NCI-H1436 treated with DMSO at 0.1 percent for 48 hours (cell line): Measurements from ENCODE around the gene TSKU.
"Not testable (repeated sequence)": the region's sequence is repeated elsewhere in the genome, so short reads cannot be mapped to it uniquely, and the experiment has no call there.

Experiments
- DNase-seq: peaks from one replicate; lab custom pipeline; 2025; lab: John Stamatoyannopoulos, UW

Gene TSKU

DNA sequence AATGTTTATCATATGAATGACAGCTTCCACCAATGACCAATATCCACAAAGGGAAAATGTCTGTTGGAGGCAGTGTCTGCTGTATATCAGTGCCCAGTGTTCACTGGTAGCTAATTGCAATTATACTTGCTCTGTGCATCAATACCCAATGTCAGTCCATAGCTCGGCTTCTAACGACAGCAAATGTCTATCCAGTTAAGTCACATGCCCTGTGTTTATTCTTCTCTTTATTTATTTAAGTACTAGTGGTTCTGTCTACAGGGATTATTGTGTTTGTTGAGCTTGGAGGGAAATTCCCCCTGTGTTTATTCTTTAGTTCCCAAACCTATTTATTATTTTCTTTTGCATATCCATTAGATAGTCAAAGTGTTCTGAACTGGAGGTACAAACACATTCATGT lies 18.6 kb downstream of the TSKU start:
- DNase-seq, result no peak

DNA sequence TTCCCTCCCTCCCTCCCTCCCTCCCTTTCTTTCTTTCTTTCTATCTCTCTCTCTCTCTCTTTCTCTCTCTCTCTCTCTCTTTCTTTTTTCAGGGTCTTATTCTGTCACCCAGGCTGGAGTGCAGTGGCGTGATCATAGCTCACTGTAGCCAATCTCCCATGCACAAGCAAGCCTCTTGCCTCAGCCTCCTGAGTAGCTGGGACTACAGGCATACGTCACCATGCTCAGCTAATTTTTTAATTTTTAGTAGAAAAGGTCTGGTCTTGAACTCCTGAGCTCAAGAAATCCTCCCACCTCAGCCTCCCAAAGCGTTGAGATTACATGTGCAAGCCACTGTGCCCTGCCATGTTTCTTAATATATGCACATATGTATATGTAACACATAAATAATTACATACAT lies 19.0 kb downstream of the TSKU start:
- no peak for DNase-seq

DNA sequence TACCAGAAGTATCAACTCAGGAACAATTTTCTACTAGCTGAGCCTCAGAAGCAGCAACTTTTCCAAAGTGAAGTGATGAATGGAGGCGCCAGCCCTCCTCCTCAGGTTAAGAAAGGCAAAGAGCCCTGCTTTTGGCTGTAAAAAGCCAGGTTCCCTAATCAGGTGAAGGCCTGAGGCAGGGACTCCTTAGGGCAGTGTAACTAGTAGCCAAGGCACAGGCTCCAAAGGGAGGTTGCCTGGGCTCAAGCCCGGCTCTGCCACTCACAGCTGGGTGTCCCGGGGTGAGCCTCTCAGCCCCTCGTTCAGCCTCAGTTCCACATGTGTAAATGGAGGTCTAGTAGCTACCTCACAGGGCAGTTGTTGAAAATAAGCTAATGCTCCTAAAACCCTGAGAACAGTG lies 19.5 kb downstream of the TSKU start:
- DNase-seq, result no peak

DNA sequence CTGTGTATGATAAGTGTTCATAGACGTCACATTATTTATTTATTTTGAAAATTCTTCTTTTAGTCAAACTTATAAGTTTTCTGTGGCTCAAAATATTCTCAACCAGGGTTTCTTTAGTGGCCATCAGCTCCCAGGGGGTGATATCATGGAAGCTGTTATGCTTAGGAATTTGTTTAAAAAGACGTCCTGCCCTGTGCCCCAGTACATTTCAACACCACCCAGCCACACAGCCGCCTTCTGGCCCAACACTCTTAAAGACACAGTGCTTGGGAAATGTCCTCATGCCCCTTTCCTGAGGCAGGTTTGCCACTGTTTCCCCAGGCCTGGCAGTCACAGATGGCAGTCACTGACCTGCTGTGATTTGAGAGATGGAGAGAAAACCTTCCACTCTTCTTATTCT lies 19.9 kb downstream of the TSKU start:
- DNase-seq, result no peak

DNA sequence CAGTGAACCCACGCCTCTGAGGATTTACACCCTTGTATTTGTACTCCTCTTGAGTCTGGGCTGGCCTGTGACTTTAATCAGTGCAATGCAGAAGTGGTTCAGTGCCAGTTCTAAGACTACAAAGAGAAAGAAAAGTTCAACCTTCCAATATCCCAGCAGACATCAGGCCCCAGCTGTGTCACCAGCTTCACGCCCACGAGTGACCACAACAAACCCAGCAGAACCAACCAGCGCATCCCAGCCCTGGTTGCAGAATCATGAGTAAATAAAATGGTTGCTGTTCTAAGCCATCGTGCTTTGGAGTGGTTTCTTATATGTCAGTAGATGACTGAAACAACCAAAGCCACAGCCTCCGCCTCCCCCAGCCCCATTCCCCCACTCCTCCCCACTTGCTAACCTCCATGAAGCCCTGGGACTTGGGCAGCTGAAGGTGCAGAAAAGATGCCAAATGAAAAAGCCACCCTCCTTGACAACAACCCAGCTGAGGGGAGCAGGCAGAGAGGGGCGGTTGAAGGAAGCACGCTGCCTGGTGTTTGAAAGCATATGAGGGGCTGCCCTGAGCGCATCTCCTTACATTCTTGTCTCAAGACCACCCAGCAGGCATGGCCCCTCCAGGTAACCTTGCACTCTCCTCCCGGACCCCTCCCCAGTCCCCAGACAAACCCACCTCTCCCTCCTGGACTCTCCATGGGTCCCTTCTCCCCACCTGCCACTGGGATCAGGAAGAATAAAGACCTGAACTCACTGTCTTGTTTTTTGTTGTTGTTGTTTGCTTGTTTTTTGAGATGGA lies 20.9 kb downstream of the TSKU start:
- no peak for DNase-seq

DNA sequence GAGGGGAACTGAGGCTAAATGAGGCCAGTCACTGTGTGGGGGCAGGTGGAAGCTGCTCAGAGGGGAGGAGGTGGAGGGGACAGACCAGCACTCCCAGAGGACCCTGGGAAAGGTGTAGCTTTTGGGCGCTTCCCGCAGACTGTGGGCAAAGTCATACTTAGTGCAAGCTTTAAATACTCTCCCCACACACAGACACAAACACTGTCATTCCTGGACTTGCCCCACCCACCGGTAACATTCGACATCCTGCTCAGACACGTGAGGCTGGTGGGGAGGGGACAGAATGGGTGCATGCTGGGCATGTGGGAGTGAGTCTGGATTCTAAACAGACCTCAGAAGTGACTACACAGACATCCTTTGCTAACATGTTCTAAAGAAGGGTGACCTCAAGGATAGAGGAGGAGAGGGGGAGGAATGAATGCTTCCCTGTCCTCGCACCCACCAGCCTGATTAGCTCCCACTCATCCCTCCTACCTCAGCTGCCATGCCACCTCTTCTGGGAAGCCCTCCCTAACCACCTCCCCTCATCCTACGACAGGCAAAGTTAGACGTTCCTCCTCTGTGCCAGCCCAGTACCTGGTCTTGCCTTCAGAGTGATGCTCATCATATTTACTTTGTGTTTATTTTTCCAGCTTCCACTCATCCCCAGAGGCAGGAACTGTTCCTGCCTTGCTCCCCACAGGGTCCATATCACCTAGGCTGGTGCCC lies 22.2 kb downstream of the TSKU start:
- DNase-seq, result no peak

DNA sequence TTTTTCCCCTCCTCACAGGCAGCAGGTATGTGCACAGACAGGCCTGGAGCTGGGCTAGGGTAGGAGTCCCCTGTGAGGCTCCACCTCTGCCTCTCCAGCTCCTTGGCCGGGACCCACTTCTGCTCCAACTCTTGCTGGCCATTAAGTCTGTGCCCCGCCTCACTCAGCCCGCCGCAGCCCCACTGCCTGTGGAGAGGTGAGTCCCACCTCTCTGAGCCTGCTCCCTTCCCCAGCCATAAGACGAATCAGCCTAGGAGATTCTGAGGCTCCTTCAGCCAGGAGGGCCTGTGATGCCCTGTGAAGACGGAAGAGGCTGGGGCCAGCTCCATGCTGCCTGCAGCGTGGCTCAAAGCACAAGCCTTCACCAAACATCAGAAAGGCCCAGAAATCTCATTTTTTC lies 23.0 kb downstream of the TSKU start:
- no peak for DNase-seq

DNA sequence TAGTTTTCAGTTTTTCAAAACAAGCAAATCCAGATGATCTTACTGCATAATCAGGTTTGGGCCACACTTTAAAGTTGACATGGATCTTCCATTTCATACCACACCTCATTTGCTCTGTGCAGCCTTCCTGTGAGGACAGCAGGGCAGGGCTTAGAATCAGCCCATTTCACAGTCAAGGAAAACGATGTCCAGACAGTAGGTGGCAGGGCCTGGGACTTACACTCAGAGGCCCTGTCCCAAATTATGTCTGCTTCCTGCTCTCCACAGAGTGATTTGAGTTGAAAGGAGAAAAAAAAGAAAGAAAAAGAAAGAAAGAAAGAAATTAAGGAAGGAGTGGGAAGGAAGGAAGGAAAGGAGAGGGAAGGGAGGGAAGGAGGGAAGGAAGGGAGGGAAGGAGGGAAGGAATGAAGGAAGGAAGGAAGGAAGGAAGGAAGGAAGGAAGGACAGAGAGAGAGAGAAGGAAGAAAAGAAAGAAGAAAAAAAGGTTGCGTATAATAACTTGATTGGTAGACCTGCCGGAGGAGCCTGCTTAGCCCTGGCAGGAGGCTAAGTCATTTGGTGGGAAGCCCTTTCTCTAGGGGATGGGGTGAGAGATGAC lies 23.6 kb downstream of the TSKU start:
- no peak for DNase-seq

DNA sequence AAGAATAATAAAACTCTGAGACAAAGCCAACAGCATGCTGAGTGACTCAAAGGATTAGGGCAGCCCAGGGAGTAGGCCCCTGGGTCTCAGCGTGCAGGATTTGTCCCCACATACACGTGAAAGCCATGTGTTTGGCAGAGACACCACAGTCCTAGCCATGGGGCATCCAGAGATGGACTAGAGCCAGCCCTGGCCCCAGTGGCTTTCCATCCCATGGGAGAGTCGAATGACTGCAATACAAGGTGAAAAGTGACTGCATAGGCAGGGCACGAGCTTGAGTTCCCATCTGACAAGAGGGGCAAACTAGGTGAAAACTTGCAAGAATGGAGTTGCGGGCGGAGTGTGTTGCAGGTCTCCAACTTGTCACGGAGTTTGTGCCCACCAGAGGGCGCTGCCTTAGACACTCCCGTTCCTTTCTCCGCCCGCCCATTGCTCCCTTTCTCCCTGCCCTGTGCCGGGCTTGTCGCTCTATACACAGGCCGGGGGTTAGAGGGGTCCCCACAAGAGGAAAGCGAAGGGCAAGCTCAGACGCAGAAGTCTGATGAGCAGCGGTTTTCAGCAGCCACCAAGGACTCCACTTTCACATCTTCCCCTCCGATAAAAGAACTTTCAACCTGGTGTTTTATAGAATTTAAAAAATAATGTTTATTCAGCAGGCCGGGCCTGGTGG lies 24.2 kb downstream of the TSKU start:
- DNase-seq, result no peak

DNA sequence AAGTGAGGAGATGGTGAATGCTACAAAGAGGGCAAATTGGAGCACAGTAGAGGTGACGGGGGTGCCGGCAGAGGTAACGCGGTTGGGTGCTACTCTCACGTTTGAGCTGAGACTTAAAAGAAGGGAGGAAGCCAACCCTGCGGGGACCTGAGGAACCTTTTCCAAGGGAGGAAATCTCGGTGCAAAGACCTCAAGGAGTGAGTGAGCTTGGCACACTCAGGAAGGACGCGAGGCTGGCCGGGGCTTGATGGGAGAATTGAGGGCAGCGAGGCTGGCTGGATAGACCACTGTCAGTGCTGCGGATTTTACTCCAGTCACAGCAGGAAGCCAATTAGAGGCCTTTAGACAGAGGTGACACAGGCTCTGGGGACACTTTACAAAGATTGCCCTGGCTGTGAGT lies 25.0 kb downstream of the TSKU start:
- DNase-seq, result no peak

DNA sequence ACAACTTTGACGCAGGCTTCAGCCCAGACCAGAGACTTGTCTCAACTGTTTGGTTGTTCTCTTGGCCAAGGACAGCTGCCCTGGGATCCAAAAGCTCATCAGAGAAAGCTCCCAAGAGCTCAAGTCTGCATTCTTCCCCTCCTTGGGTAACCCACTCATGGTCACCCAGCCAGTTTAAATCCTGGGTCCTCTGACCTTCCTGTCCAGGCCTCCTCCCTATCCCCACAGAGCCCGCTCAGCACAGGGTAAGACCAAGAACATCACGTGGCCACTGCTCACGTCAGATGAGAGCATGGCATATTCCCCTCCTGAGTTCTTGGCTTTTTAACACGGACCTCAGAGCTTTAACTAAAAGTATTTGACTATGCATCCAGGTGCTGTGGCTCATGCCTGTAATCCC lies 25.8 kb downstream of the TSKU start:
- no peak for DNase-seq

DNA sequence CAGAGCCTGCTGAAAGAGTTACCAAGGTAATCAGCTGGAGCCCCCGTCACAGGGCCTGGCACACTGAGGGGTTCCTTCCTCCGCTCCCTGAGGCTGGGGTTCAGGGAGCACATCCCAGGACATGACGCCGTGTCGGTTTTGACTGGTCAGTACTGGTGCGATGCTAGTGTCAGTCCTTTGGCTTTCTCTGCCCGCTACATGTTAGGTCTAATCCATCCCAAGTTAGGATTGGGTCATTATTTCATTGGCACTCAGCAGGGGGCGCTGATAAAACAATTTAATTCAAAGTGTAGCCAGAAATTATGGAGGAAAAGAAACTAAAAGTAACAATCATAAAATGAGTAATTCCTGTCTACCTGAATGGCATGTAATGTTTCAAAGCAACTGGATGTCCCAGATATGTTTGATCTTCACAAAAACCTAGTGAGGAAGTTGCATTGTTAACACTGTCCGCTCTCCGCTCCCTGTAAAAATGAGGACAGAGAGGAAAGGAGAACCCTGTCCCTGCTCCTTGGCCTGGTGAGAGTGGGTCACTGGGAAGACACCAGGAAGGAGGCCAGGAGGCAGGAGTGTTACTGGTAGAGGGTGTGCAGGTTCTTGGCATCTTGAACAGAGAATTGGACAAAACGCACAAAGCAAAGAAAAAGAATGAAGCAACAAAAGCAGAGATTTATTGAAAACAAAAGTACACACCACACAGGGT lies 27.1 kb downstream of the TSKU start:
- DNase-seq, result no peak

DNA sequence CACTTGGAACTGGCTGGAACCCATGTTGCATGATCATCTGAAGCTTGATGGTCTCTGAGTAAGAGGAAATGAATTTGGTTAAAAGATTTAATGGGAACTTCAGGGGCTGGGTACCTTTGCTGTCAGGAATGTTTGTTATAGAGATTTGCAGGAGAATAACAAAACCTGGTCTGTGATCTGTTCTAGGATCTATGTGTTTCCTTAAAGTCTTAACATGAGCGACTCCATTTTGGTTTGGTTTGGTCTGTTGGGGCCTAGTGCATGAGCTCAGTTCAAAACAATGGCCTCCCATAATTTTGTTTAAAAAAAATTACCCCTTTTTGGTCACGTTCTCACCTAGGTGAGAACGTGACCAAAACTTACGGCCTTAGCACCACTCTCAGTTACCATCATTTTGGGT lies 28.1 kb downstream of the TSKU start:
- DNase-seq, result no peak

DNA sequence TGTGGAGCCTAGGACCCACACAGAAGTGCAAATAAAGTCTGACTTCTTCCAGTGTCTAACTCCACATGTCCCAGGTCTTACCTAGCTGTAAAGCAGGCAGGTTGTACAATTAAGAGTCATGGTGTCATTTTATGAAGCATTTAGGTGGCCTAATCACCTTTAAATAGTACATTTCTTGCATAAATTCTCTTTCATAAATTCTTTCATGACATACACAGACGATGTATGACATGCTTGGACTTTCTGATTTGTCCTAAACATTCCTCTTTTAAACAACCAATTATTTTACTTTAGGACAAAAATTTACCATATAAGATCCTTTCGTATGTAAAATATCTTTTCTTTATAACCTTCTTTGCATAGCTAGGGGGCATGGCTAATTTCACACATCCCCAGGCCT lies 31.3 kb downstream of the TSKU start:
- no peak for DNase-seq

DNA sequence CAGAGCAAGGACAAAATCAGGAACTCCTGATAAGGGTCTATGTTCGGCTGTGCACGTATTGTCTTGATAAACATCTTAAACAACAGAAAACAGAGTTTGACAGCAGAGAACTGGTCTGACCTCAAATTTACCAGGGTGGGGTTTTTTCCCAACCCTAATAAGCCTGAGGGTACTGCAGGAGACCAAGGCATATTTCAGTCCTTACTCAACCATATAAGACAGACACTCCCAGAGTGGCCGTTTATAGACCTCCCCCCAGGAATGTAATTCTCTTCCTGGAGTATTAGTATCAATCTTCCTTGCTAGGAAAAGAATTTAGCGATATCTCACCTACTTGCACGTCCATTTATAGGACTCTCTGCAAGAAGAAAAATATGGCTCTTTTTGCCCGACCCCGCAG lies 32.5 kb downstream of the TSKU start:
- not testable (repeated sequence) for DNase-seq

DNA sequence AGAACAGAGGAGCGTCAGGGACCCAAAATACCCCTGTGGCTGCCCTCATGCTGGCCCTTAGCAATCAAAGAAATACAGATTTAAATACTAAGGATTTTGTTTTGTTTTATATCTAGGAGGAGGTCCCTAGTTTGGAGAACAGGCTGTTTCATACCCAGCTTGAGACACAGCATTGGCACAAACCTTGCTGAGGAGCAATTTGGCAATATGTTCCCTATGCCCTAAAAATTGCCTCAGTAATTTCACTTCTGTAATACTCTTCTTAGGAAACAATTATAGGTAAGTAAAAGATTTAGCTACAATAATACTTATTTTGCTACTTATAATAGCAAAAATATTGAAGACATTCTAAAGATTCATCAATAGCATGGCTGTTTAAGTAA lies 37.0 kb downstream of the TSKU start:
- DNase-seq, result no peak

DNA sequence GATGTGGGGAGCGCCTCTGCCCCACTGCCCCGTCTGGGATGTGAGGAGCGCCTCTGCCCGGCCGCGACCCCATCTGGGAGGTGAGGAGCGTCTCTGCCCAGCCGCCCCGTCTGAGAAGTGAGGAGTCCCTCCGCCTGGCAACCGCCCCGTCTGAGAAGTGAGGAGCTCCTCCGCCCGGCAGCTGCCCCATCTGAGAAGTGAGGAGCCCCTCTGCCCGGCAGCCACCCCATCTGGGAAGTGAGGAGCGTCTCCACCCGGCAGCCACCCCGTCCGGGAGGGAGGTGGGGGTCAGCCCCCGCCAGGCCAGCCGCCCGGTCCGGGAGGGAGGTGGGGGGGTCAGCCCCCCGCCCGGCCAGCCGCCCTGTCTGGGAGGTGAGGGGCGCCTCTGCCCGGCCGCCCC lies 38.2 kb downstream of the TSKU start:
- DNase-seq, result not testable (repeated sequence)

DNA sequence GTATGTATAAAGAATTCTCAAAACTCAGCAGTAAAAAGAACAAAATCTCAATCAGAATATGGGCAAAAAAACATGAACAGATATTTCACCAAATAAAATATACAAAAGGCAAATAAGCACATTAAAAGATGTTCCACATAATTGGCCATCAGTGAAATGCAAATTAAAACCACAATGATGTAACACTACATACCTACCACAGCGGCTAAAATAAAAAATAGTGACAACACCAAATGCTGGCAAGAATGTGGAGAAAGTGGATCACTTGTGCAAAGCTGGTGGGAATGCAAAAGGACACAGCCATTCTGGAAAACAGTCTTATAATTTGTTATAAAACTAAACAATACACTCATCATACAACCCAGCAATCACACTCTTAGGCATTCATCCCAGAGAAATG lies 39.2 kb downstream of the TSKU start:
- DNase-seq, result no peak

DNA sequence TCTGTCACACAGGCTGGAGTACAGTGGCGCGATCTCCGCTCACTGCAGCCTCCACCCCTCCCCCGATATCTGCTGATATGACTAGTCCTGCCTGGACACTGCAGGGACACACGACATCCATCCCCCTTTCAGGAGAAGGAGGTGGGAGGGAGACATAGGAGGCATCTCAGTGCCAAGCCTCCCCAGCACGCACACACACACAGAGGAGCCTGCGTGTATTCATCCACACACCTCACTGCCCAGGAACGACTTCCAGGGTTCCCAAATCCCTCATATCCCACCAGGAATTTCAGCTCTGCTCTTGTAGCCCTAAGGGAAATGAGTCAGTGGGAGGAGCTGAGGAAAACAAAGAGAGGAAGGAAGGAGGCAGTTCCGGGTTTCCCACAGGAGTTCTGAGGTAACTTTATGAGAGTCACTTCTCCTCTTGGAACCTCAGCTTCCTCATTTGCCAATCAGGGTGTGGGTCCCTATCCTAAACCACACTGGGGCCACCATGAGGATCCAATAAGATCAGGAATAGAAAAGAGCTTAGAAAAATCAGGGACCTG lies 40.4 kb downstream of the TSKU start:
- no peak for DNase-seq

DNA sequence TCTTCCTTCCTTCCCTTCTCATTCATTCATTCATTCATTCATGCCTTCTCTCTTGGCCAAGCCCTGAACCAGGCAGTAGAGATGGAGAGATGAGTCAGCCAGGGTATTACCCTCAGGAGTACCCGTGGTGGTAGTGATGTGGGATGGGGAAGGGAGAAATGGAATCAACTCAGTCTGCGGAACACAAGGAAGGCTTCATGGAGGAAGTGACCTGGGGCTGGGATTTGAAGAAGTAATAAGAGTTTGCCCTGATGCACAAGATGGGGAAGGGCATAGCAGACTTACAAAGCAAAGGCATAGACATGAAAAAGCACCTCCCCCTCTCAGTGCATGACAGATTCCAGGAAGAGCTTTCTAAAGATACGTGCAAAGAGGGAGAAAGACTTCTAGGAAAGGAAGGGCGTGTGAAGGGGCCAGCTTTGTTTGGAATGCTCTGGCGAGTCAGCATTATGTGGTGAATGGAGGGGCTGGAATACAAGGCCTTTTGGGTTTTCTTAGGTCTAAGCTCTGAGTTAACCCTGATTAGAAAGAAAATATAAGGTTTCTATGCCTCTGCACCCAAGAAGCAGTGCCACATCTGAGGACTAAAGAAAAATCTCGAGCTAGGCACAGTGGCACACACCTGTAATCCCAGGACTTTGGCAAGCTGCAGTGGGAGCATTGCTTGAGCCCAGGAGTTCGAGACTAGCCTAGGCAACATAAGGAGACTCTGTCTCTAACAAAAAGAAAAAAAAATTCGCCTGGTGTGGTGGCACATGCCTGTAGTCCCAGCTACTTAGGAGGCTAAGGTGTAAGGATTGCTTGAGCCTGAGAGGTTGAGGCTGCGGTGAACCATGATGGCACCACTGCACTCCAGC lies 41.2 kb downstream of the TSKU start:
- DNase-seq, result no peak
